ENCODE measurements around the gene RPS26.
A peak's percentile ranks its signal among the peaks of the same experiment; 100 is the strongest.

The RPS26 gene

GRCh38 chr12:56087220-56087619, 45.5 kb downstream of the RPS26 start:
- TF ChIP-seq, protein P1, sequence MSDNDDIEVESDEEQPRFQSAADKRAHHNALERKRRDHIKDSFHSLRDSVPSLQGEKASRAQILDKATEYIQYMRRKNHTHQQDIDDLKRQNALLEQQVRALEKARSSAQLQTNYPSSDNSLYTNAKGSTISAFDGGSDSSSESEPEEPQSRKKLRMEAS (IDR thresholded peaks at IDR 0.05) = peak; percentile 41; the same call in 1 of the 2 replicates
- no peak for TF ChIP-seq TEAD4 (IDR thresholded peaks at IDR 0.05)

Measured in Ishikawa (cell line).